ENCODE measurements around the gene EPHB1. TPM values are rescaled to one million over a fixed set of nuclear protein-coding genes. Genes with fewer than 3 reads are reported as not detected.
A peak's percentile ranks its signal among the peaks of the same experiment; 100 is the strongest.

Gene EPHB1
- polyA plus RNA-seq, 1 donor from 2014 or later, result 18.7 TPM

DNA sequence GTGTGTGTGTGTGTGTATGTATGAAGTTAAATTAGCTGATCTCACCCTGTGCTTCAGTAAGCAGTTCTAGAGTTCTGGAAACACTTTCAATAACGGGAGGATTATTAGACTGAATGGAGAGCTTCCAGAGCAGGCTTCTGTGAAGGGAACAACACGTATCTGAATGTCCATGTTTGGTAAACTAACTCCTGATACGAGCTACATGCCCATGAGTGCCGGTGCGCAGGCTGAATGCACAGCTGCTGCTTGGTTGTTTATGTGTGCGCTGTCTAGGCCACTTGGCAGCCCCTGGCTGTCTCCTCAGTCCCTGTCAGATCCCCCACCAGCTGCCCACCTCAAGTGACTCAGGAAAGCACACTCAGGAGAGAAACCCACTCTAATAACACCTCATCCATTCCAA lies 137.0 kb downstream of the EPHB1 start:
- H3K79me2 ChIP-seq (replicated peaks; ENCODE audit: insufficient read depth, low read length), result peaks cover 9% of the 10 kb centered on the region
- H2AFZ ChIP-seq (ENCODE audit: low read depth, low read length), result no peak overlapping the region
- H4K20me1 ChIP-seq (ENCODE audit: insufficient read depth), result no peaks in the 10 kb centered on the region
- H3K4me2 ChIP-seq (ENCODE audit: low read length), result no peak overlapping the region
- no peak overlapping the region for H3K4me3 ChIP-seq (ENCODE audit: low read length)
- H3K27ac ChIP-seq (ENCODE audit: low read length), result no peak overlapping the region
- H3K9ac ChIP-seq (ENCODE audit: low read length), result no peak overlapping the region
- no peaks in the 10 kb centered on the region for H3K9me2 ChIP-seq (ENCODE audit: insufficient read depth, low read length)
- peaks cover 3% of the 10 kb centered on the region for H3K36me3 ChIP-seq (ENCODE audit: insufficient read depth, low read length)
- TF ChIP-seq RAD21 (conservative IDR thresholded peaks at IDR 0.05), result no peak
- H3K27me3 ChIP-seq (ENCODE audit: insufficient read depth, low read depth, low read length), result no peaks in the 10 kb centered on the region
- H3K9me3 ChIP-seq (ENCODE audit: low read length), result no peaks in the 10 kb centered on the region
- H3F3A ChIP-seq (ENCODE audit: insufficient read depth, low read length, poor library complexity, severe bottlenecking), result no peaks in the 10 kb centered on the region

DNA sequence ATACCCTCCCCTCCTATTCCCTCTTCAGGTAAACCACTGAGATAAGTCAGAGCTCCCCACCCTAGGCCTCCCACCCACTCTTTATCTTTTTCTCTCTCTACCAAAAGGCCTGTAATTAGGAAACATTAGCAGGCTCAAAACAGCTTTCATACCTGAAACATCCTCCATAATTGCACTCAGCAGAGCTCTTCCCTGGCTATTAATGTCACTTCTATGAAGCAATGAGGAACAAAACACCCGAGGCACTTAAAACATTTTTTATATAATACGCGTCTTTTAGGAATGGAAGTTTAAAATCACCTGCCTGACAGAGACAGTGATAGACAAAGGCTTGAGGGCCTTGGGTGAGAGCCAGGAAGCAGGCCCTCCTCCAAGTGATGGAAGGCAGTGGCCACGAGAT lies 138.9 kb downstream of the EPHB1 start:
- Histone ChIP-seq H3K4me2 (ENCODE audit: low read length) (no peak overlapping the region), H4K20me1 (ENCODE audit: insufficient read depth) (no peaks in the 10 kb centered on the region), H3K9ac (ENCODE audit: low read length) (peak overlapping the region; percentile 50), H3K79me2 (replicated peaks; ENCODE audit: insufficient read depth, low read length) (peaks cover 9% of the 10 kb centered on the region), H2AFZ (ENCODE audit: low read depth, low read length) (no peak overlapping the region), H3K27ac (ENCODE audit: low read length) (peak overlapping the region; percentile 84), H3K9me2 (ENCODE audit: insufficient read depth, low read length) (no peaks in the 10 kb centered on the region), H3K27me3 (ENCODE audit: insufficient read depth, low read depth, low read length) (no peaks in the 10 kb centered on the region), H3K36me3 (ENCODE audit: insufficient read depth, low read length) (no peaks in the 10 kb centered on the region), H3K4me3 (ENCODE audit: low read length) (peak overlapping the region; percentile 25), H3F3A (ENCODE audit: insufficient read depth, low read length, poor library complexity, severe bottlenecking) (no peaks in the 10 kb centered on the region), H3K9me3 (ENCODE audit: low read length) (no peaks in the 10 kb centered on the region)
- TF ChIP-seq EP300 (conservative IDR thresholded peaks at IDR 0.05; ENCODE audit: poor library complexity, severe bottlenecking) (peak; percentile 73), SMC3 (conservative IDR thresholded peaks at IDR 0.05; ENCODE audit: poor library complexity) (no peak), POLR2AphosphoS5 (IDR thresholded peaks at IDR 0.05) (peak; percentile 81), RAD21 (conservative IDR thresholded peaks at IDR 0.05) (peak; percentile 4)
- TF ChIP-seq, protein P1, sequence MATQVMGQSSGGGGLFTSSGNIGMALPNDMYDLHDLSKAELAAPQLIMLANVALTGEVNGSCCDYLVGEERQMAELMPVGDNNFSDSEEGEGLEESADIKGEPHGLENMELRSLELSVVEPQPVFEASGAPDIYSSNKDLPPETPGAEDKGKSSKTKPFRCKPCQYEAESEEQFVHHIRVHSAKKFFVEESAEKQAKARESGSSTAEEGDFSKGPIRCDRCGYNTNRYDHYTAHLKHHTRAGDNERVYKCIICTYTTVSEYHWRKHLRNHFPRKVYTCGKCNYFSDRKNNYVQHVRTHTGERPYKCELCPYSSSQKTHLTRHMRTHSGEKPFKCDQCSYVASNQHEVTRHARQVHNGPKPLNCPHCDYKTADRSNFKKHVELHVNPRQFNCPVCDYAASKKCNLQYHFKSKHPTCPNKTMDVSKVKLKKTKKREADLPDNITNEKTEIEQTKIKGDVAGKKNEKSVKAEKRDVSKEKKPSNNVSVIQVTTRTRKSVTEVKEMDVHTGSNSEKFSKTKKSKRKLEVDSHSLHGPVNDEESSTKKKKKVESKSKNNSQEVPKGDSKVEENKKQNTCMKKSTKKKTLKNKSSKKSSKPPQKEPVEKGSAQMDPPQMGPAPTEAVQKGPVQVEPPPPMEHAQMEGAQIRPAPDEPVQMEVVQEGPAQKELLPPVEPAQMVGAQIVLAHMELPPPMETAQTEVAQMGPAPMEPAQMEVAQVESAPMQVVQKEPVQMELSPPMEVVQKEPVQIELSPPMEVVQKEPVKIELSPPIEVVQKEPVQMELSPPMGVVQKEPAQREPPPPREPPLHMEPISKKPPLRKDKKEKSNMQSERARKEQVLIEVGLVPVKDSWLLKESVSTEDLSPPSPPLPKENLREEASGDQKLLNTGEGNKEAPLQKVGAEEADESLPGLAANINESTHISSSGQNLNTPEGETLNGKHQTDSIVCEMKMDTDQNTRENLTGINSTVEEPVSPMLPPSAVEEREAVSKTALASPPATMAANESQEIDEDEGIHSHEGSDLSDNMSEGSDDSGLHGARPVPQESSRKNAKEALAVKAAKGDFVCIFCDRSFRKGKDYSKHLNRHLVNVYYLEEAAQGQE (IDR thresholded peaks at IDR 0.05; ENCODE audit: borderline replicate concordance), result peak; percentile 87
- TF ChIP-seq, protein P2, sequence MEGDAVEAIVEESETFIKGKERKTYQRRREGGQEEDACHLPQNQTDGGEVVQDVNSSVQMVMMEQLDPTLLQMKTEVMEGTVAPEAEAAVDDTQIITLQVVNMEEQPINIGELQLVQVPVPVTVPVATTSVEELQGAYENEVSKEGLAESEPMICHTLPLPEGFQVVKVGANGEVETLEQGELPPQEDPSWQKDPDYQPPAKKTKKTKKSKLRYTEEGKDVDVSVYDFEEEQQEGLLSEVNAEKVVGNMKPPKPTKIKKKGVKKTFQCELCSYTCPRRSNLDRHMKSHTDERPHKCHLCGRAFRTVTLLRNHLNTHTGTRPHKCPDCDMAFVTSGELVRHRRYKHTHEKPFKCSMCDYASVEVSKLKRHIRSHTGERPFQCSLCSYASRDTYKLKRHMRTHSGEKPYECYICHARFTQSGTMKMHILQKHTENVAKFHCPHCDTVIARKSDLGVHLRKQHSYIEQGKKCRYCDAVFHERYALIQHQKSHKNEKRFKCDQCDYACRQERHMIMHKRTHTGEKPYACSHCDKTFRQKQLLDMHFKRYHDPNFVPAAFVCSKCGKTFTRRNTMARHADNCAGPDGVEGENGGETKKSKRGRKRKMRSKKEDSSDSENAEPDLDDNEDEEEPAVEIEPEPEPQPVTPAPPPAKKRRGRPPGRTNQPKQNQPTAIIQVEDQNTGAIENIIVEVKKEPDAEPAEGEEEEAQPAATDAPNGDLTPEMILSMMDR (IDR thresholded peaks at IDR 0.05; ENCODE audit: poor library complexity, severe bottlenecking), result no peak

DNA sequence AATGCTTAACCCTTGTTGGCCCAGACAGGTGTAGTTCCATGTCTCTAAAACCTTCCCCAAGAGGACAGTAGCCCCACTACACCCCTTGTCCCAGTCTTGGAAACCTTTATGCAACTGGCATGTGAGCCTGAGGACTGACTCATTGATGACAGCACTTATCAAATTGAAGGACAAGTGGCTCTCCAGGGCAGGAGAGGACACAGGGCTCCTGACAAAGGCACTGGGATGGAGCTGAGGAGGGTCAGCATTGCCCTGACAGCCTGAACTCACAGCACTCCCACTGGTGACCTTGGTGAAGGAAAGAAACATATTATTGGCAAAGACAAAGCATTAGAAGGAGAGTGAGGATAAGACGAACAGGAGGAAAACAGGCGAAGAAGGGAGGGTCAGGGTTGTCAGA lies 139.9 kb downstream of the EPHB1 start:
- Histone ChIP-seq H3K27ac (ENCODE audit: low read length) (peak overlapping the region; percentile 84), H3F3A (ENCODE audit: insufficient read depth, low read length, poor library complexity, severe bottlenecking) (no peaks in the 10 kb centered on the region), H3K4me2 (ENCODE audit: low read length) (no peak overlapping the region), H4K20me1 (ENCODE audit: insufficient read depth) (no peaks in the 10 kb centered on the region), H3K9me3 (ENCODE audit: low read length) (no peaks in the 10 kb centered on the region), H2AFZ (ENCODE audit: low read depth, low read length) (no peak overlapping the region), H3K27me3 (ENCODE audit: insufficient read depth, low read depth, low read length) (no peaks in the 10 kb centered on the region), H3K36me3 (ENCODE audit: insufficient read depth, low read length) (no peaks in the 10 kb centered on the region), H3K4me3 (ENCODE audit: low read length) (peak overlapping the region; percentile 33), H3K9ac (ENCODE audit: low read length) (peak overlapping the region; percentile 50), H3K9me2 (ENCODE audit: insufficient read depth, low read length) (no peaks in the 10 kb centered on the region), H3K79me2 (replicated peaks; ENCODE audit: insufficient read depth, low read length) (peaks cover 9% of the 10 kb centered on the region)
- TF ChIP-seq EP300 (conservative IDR thresholded peaks at IDR 0.05; ENCODE audit: poor library complexity, severe bottlenecking) (no peak), TAF1 (IDR thresholded peaks at IDR 0.05; ENCODE audit: low read depth) (no peak), POLR2AphosphoS5 (IDR thresholded peaks at IDR 0.05) (no peak), MXI1 (conservative IDR thresholded peaks at IDR 0.05; ENCODE audit: poor library complexity, severe bottlenecking) (no peak), RAD21 (conservative IDR thresholded peaks at IDR 0.05) (no peak), SMC3 (conservative IDR thresholded peaks at IDR 0.05; ENCODE audit: poor library complexity) (no peak)
- TF ChIP-seq, protein P1 (IDR thresholded peaks at IDR 0.05; ENCODE audit: borderline replicate concordance), result no peak
- TF ChIP-seq, protein P2 (IDR thresholded peaks at IDR 0.05; ENCODE audit: poor library complexity, severe bottlenecking), result no peak
